ENCODE results near the gene CXCL1. TPM values are rescaled to one million over a fixed set of nuclear protein-coding genes. Genes with fewer than 3 reads are reported as not detected.

Gene CXCL1
- total and polyA plus RNA-seq, 4 donors: 43.5 to 445 (median 50.6) TPM

DNA sequence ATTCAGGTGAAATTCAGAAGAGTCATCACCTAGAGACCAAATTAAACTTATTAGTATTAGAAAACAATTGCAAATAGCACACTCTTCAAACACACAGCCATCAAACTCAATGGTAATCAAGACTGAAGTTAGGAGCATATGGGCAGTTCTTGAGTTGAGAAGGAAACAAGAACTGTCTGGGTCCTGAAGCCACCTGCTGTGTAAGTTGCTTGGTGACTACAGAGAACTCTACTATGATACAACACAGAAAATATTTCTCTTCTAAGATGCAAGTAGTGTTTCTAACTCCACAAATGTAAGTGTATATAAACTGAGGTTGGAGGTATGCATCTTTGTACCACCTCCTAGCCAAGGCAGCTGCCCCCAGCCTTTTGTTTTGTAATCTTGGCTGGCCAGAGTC, 16.4 kb upstream of the CXCL1 start:
- H3K27me3 ChIP-seq (ENCODE audit: control insufficient read depth in 3 of 3, insufficient read depth in 3 of 3, low read length in 2 of 3): peaks cover 0 to 13% (median 0%) of the 10 kb centered on the region in 3 donors
- TF ChIP-seq, protein P1, sequence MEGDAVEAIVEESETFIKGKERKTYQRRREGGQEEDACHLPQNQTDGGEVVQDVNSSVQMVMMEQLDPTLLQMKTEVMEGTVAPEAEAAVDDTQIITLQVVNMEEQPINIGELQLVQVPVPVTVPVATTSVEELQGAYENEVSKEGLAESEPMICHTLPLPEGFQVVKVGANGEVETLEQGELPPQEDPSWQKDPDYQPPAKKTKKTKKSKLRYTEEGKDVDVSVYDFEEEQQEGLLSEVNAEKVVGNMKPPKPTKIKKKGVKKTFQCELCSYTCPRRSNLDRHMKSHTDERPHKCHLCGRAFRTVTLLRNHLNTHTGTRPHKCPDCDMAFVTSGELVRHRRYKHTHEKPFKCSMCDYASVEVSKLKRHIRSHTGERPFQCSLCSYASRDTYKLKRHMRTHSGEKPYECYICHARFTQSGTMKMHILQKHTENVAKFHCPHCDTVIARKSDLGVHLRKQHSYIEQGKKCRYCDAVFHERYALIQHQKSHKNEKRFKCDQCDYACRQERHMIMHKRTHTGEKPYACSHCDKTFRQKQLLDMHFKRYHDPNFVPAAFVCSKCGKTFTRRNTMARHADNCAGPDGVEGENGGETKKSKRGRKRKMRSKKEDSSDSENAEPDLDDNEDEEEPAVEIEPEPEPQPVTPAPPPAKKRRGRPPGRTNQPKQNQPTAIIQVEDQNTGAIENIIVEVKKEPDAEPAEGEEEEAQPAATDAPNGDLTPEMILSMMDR (IDR thresholded peaks at IDR 0.05; ENCODE audit: control extremely low read depth, extremely low read depth): no peak
- no peak overlapping the region for H3K4me3 ChIP-seq
- no peak overlapping the region for H3K27ac ChIP-seq (ENCODE audit: low read depth in 1 of 2, low read length in 1 of 2)
- H3K36me3 ChIP-seq (ENCODE audit: control insufficient read depth in 4 of 4, insufficient read depth in 4 of 4, low read length in 4 of 4): no peaks in the 10 kb centered on the region
- DNase-seq (no peak), ATAC-seq (ENCODE audit: insufficient read depth, low FRiP score) (no peak)
- no peaks in the 10 kb centered on the region for H3K4me1 ChIP-seq (ENCODE audit: control insufficient read depth in 5 of 5, insufficient read depth in 5 of 5, low read length in 5 of 5)
- no peak overlapping the region for H3K9ac ChIP-seq (ENCODE audit: insufficient read depth in 1 of 2, low read length in 2 of 2)
- no peaks in the 10 kb centered on the region for H3K9me3 ChIP-seq (ENCODE audit: control insufficient read depth in 4 of 4, insufficient read depth in 3 of 4, low read length in 3 of 4)

DNA sequence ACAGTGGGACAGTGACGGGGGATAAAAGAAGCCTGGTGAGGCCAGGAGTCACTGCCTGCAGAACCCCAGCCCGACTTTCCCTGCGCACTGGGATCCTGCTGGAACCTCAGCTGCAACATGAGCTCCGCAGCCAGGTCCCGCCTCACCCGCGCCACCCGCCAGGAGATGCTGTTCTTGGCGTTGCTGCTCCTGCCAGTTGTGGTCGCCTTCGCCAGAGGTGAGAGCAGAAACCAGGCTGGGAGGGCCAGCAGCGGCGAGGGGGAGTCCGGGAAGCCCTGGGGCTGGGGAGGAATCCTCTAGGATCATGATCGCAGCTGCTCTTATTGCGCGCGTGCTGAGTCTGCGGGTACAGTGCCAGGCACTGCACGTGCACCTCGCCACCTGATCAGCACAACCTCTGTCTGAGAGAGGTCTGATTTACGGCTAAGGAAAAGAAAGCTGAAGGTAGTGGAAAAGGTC, 15.9 kb upstream of the CXCL1 start, which contains the start of gene PF4V1:
Gene PF4V1 (plus strand): TSS at position 51 of the 459 bp plus-strand sequence. CDS start 67 bp downstream, at position 118.
- no peak for DNase-seq
- 30 to 39% methylated on average over 22 of the region's 22 CpGs for WGBS, 2 donors
- Histone ChIP-seq H3K27ac (ENCODE audit: low read depth in 1 of 2, low read length in 1 of 2) (no peak within 1 kb of the TSS), H3K36me3 (ENCODE audit: control insufficient read depth in 4 of 4, insufficient read depth in 4 of 4, low read length in 4 of 4) (no peaks in the 10 kb centered on the region), H3K4me3 (no peak within 1 kb of the TSS), H3K9ac (ENCODE audit: insufficient read depth in 1 of 2, low read length in 2 of 2) (no peak within 1 kb of the TSS), H3K4me1 (ENCODE audit: control insufficient read depth in 5 of 5, insufficient read depth in 5 of 5, low read length in 5 of 5) (no peaks in the 10 kb centered on the region), H3K9me3 (ENCODE audit: control insufficient read depth in 4 of 4, insufficient read depth in 3 of 4, low read length in 3 of 4) (no peaks in the 10 kb centered on the region), H3K27me3 (ENCODE audit: control insufficient read depth in 3 of 3, insufficient read depth in 3 of 3, low read length in 2 of 3) (peaks cover 0 to 13% (median 0%) of the 10 kb centered on the region in 3 donors)
- ATAC-seq (ENCODE audit: insufficient read depth, low FRiP score): no peak
- TF ChIP-seq, protein P1 (IDR thresholded peaks at IDR 0.05; ENCODE audit: control extremely low read depth, extremely low read depth): no peak

DNA sequence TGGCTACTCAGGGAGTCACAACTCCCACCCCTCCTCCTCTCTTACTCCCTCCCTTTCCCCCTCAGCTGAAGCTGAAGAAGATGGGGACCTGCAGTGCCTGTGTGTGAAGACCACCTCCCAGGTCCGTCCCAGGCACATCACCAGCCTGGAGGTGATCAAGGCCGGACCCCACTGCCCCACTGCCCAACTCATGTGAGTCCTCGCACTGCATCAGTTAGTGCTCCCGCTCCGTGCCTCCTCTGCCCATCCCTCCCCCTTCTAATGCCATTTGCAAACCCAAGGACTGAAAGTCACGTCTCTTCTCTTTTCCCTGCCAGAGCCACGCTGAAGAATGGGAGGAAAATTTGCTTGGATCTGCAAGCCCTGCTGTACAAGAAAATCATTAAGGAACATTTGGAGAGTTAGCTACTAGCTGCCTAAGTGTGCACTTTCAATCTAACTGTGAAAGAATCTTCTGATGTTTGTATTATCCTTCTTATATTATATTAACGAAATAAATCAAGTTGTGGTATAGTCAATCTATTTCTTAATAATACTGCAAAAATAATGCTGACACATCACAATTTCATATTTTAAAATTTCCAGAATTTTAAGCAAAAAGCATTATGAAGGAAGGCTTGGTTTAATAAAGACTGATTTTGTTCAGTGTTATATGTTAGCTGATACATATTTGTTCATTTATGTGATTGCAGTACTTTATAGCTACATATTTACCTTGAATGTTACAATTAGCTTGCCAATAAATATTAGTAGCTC, 15.3 kb upstream of the CXCL1 start:
- Histone ChIP-seq H3K4me3 (no peak overlapping the region), H3K27ac (ENCODE audit: low read depth in 1 of 2, low read length in 1 of 2) (no peak overlapping the region), H3K27me3 (ENCODE audit: control insufficient read depth in 3 of 3, insufficient read depth in 3 of 3, low read length in 2 of 3) (peaks cover 0 to 13% (median 0%) of the 10 kb centered on the region in 3 donors), H3K9ac (ENCODE audit: insufficient read depth in 1 of 2, low read length in 2 of 2) (no peak overlapping the region), H3K4me1 (ENCODE audit: control insufficient read depth in 5 of 5, insufficient read depth in 5 of 5, low read length in 5 of 5) (no peaks in the 10 kb centered on the region), H3K9me3 (ENCODE audit: control insufficient read depth in 4 of 4, insufficient read depth in 3 of 4, low read length in 3 of 4) (no peaks in the 10 kb centered on the region), H3K36me3 (ENCODE audit: control insufficient read depth in 4 of 4, insufficient read depth in 4 of 4, low read length in 4 of 4) (no peaks in the 10 kb centered on the region)
- no peak for ATAC-seq (ENCODE audit: insufficient read depth, low FRiP score)
- no peak for DNase-seq
- WGBS, 2 donors: 54% methylated on average over 8 of the region's 8 CpGs
- TF ChIP-seq, protein P1 (IDR thresholded peaks at IDR 0.05; ENCODE audit: control extremely low read depth, extremely low read depth): no peak
